GM10266 (cell line): ENCODE data around the gene NRXN3.

Experiments used
- DNase-seq: peaks from one replicate; pipeline ENCODE4 v3.0.0; 2012; ENCODE audit errors: extremely low spot score
- CTCF ChIP-seq: IDR thresholded peaks from 2 replicates; pipeline ENCODE4 v1.5.1; 2012; ENCODE audit warnings: mild to moderate bottlenecking, low read depth; ENCODE audit not compliant: control insufficient read depth, insufficient read depth; ENCODE audit errors: missing control alignments

Gene NRXN3

GRCh38 chr14:79788346-79788745 lies 1618.2 kb downstream of the NRXN3 start:
- no peak for DNase-seq
- no peak for TF ChIP-seq CTCF

GRCh38 chr14:79791055-79791732 lies 1621.0 kb downstream of the NRXN3 start:
- no peak for TF ChIP-seq CTCF
- DNase-seq = no peak

GRCh38 chr14:79802093-79802492 lies 1631.9 kb downstream of the NRXN3 start:
- TF ChIP-seq CTCF = no peak
- DNase-seq = no peak

GRCh38 chr14:79805636-79806035 lies 1635.5 kb downstream of the NRXN3 start:
- no peak for TF ChIP-seq CTCF
- no peak for DNase-seq

- TF ChIP-seq CTCF = no peak
- DNase-seq = no peak
These were observed 1639.9 kb downstream of the NRXN3 start for GRCh38 chr14:79809849-79810612.

GRCh38 chr14:79820866-79821535 lies 1650.8 kb downstream of the NRXN3 start:
- TF ChIP-seq CTCF = no peak
- DNase-seq = no peak
